22Rv1 (cell line): ENCODE data around the gene C2orf76.

ENCODE experiments used
- CTCF ChIP-seq: fragments of 450-650 bp; IDR thresholded peaks from 2 replicates; pipeline ENCODE4 v1.5.1; 2017; ENCODE audit warnings: mild to moderate bottlenecking
- ZFX ChIP-seq: fragments of 450-650 bp; IDR thresholded peaks from 2 replicates; pipeline ENCODE4 v1.6.1; 2017; ENCODE audit warnings: antibody characterized with exemption, borderline replicate concordance

- no peak for TF ChIP-seq CTCF
- TF ChIP-seq ZFX, result no peak
These were observed 27.1 kb downstream of the C2orf76 start for GRCh38 chr2:119339562-119339923.
